Ecto neural progenitor cell (in vitro differentiated cells): ENCODE measurements around the gene PLA2G7.
"Not testable (repeated sequence)": the region's sequence is repeated elsewhere in the genome, so short reads cannot be mapped to it uniquely, and the experiment has no call there.

Experiments
- DNase-seq: peaks from one replicate; pipeline ENCODE4 v3.0.0-alpha.2; 2018; ENCODE audit warnings: low spot score

PLA2G7 gene

DNA sequence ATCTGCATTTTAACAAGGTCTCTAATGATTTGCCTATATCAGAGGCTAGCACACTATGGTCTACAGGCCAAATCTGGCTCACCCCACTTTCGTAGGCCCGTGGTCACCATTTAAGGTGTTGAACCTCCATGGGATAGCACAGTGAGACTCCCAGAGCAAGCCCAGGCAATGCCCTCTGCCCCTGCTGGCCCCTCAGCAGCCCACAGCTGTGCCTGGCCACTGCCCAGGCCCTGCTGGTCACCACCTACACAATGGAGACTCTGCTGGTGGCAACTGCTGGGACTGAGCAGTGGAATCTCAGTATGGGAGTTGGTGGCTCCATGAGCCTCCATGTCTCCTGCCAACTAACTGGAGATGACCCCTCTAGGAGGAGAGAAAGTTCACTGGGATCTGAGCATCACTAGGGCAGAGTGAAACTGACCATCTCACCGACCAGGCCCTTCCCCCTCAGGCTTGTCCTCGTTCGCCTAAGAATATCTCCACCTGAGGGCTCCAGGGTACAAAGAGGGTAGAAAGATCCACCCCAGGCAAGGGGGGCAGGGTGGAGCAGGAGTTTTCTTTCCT lies 13.8 kb upstream of the PLA2G7 start:
- DNase-seq, result no peak

DNA sequence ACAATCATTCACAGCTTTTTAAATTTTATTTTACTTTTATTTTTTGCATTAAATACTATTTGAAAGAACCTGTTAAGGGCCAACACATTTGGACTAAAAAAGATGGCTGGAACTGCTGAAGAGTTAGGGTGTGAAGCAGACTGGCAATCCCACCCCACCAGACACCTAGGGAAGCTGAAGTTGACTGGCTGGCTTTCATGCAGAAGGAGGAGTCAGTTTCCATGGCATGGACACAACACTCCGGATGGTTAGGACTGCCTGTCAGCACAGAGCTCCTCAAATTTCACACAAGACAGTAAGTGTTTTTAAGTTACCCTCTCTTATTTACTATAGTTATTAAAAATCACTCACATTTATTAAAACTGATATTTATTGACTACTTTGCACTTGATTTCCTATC lies 11.5 kb upstream of the PLA2G7 start, which contains the start of gene ANKRD66:
Gene ANKRD66, plus strand, starts transcription at position 238 of the 400 bp plus-strand sequence. CDS start 5,016 bp downstream, outside the sequence.
- no peak for DNase-seq

DNA sequence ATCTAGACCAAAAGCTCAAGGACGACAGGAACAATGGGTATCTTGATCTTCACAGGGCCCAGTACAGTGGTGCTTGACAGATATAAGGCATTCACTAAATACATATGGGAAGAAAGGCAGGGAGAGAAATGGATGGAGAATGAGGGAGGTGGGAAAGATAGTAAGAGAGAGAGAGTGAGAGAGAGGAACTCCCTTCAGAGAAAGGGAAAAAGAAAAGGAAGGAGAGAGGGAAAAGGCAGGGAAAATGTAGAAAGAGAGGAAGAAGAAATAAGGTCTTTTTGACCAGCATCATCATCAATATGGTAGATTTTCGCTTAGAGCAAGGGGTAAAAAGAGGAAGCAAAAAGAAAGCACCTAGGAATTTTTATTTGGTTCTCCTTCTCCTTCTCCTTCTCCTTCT lies 10.8 kb upstream of the PLA2G7 start:
- DNase-seq, result no peak

DNA sequence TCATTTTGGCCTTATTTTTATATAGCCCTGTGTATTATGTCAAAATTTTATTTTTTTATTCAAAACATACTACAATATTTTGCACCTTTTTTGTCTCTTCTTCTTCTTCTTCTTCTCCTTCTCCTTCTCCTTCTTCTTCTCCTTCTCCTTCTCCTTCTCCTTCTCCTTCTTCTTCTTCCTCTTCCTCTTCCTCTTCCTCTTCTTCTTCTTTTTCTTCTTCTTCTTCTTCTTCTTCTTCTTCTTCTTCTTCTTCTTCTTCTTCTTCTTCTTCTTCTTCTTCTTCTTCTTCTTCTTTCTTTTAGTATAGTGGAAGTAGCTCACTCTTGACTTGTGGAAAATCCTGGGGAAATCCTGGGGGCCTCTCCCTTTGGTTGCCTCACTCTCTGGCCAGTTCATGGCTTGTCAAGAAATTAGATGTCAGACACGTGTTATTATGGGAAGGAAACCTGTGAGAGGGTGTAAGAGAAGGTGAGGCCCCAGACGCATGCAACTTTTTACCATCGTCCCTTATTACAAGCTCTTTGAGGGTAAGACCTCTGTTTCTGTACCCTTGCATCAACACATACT lies 9.1 kb upstream of the PLA2G7 start:
- DNase-seq, result not testable (repeated sequence)

DNA sequence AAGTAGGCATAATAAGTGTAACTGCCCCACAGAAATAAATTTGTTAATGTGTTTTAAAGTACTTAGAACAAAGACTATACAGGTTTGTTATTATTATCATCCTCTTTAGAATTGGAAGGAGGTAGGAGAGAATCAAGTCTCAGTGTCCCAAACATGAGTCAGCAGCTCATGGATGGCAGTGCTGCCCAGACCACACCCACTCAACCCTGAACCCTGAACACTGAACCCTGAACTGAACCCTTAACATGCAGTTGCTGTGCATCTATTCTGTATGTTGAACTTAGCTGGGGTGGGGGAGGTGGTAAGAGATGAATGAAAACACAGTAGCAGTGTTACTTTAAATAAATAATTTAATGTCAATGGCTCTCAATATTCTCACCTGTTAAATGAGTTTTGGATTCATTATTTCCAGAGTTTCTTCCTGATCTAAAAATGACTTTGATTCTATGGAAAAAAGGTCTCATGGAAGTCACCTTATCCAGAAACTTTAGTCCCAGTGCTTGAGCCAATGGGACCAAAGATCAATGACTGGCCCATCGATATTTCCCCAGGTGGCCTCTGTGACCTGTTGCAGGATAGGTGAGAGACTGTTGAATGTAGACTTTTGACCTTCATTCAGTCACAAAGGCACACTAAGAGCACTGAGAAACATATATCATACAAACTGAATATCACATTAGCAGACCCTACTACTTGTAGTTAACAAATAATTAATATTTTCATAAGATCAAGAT lies 8.4 kb upstream of the PLA2G7 start:
- DNase-seq, result no peak

DNA sequence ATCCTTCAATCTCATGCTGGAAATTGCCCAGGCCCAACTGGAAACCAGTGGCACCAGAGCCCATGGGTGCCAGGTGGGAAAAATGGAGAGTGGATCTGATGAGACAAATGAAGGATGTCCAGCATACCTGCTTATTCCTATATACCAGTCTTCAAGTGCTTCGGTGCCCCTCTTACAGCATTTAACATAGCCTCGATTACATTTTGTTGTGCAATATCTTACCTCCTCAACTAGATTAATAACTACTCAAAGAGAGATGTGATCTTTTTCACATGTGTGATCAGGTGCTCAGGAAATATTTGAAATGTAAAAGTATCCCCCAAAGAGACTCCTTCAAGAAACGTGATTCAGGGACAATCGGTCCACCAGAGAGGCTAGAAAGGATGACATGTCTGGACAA lies 6.7 kb upstream of the PLA2G7 start:
- DNase-seq, result no peak

DNA sequence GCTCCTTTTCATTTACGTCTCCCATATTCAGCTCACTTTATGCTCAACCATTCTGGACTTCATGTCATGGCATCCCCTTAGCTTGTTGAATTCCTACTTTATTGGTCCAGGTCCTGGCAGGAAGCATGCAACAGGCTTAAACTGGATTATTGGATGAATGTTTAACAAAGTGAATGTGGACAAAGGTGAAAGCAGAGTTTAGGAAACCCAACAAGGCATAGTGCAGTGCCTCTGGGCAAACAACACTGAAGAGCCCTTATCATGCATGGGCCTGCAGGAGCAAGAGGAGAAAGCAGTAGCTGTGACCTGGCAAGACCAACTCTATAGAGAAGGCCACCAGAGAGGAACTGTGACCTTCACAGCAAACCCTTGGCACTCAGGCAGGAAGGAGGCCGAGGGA lies 6.3 kb upstream of the PLA2G7 start:
- no peak for DNase-seq

DNA sequence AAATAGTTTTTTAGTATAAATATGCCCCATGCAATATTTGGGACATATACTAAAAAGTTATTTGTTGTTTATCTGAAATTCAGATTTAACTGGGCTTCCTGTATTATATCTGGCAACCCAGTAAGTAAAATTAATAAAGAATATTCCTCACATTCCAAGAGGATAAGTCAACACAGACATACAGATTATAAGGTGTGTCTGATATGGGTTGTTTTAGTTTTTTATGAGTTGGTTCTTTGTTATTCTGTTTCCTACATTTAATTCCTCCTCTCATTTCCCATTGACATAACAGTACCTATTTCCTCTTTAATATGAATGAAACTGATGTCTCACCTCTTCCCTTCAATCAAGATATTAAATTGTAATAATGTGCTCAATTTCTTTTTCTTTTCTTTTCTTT lies 1.7 kb upstream of the PLA2G7 start:
- DNase-seq, result no peak

DNA sequence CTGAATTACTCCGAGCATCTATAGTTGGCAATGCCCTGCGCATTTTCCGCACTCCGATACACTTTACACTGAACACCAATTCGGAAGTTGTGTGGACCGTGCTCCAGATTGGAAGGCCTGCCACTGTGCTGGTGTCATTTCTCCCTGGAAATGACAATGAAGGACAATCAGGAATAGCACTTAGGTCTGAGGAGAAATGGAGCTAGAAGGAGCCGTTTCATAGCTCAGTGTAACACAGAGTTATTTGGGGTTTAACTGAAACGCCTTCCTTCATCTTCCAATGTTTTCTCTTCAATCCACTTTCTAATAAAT lies 501 bp upstream of the PLA2G7 start:
- no peak for DNase-seq

DNA sequence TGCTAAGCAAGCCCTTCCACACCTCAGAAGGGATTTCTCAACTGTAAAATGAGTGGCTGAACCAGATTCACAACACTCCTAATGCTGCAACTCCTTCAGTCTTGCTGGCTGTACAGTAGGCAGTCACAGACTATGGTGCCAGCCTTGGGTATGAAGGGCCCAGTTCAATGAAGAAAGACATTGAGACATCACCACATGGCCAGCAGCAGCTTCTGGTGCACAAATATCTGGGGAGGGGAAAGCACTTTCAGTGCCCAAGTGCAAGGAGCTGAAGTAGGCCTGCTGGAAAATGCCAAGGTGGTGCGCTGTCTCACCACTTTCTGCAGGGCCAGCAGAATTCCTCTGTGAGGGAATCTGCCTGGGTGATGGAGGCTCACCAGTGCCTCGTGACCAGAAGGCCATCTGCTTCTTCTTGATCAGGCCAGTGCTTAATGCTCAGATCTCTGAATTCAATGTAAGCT lies 1.8 kb downstream of the PLA2G7 start:
- no peak for DNase-seq

DNA sequence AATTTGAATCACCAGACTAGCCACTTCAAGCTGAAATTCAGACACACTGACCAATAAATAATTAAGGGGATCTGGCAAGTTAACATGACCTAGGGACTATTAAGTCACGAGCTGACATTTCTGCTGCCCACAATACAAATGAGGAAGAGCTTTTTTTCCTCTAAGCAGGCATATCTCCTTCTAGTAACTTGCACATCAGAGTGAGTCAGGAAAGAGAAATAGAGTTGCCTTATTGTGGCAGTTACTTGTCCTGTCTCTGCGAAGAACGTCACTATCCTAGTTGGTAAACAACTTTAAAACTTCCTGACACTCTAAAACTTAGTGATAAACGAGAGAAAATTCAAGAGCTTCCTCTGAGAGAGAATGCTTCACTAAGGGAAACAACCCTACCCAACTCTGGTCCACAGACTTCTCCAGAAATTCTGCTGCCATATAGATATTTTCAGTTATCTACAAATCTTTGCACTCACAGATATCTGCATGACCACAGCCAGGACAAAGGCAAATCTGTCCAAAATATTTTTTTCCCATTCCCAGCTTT lies 4.2 kb downstream of the PLA2G7 start:
- no peak for DNase-seq

DNA sequence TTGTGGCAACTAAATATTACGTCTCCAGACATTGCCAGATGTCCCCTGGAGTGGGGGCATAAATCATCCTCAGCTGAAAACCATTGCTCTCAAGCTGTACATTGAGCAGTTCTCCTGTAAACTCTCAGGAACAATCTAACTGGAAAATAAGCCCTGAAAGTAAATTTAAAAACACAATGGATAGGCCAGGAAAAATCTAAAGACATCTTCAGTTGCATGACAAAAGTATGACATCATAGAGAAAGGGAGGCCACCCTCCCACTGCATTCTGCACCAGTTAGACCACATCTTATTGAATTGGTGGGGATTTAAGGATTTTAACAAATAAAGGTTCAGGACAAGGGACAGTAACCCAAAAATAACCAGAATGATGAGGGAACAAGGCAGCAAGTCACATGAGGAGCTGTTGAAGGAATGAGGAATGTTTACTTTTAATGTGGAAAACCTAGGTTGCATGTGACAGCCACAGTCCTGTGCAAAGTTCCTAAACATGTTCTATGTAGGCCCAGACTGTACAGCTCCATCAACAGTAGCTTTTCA lies 5.3 kb downstream of the PLA2G7 start:
- no peak for DNase-seq

DNA sequence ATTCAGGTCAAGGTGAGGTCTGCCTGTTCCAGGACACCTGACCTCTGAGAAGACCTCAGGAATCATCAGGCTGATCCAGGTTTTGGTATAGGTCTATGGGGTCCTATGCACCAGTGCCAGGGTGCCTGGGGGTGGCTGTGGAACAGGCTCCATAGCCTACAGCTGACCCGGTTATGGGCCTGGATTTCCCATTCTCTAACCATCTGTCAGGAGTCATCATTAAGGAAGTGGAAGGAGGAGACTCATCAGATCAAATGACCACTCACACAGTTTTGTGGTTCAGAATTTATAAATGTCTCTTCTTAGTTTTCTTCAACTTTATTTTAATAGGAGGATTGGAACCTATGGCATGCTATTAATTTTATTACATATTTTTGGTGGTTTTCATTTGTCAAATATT lies 14.8 kb downstream of the PLA2G7 start:
- DNase-seq, result no peak

DNA sequence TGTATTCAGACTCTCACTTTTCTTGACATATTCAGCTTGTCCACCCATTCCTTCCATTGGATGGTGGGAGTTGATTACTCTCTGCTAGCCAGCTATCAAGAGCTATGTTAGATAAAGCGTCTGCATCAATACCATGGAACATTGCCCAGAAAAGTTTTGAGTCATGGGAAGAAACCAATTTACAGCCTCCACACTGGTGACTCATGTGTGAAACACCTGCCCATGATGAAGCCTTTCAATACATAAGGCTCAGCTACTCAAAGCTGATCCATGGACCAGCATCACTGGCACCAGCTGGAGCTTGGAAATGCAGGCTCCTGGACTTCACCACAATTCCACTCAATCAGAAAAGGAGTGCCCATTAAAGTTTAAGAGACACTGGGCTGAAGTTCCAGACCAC lies 16.1 kb downstream of the PLA2G7 start:
- DNase-seq, result no peak

DNA sequence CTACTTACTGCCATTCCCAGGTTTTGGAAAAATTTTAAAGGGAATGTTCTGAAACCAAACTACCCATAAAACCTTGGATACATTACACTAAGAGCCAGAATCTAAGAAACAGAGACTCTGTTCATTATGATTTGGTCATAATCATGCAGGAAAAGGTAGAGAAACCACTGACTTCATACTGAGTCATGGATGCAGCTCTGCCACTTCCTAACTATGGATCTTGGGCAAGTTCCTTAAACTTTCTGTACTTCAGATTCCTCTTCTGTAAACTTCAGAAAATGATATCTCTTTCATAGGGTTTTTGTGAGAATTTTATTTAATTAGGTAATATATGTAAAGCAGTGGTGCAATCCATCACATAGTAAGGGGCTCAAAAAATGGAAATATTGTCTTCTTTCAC lies 20.0 kb downstream of the PLA2G7 start:
- DNase-seq, result no peak

DNA sequence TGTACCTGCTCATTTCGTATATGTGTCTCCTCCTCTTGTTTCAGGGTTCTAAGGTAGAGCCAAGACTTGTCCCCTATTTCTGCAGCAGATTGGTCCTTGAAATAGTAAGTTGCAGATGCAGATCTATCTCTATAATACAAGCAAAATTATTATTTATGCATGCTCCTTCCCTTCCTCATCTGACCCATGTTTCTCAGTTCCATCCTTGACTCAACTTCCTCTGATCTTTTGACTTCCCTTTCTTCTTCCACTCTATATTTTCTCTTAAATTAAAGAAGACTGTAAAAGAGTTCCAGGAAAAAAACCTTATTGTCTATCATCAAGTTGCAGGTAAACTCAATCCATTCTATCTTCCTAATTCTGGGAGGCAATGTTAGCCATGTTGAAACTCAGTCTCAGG lies 23.7 kb downstream of the PLA2G7 start:
- DNase-seq, result no peak

DNA sequence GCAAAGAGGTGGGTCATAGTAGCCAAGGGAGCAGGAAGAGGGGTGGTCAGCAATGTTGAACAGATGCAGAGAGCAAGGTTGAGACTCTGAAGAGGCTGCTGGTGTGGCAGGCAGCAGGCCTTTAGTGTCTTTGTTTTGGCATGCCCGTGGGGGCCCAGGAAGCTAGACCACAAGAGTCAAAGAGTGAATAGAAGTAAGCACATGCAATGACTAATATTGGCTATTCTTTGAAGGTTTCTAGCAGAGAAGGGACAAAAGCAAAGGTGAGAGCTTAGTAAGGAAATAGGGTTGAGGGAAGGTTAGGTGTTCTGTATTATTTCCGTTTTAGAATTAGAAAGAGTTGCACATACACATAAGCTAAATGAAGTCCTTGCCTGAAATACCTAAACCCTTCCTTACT lies 28.7 kb downstream of the PLA2G7 start:
- DNase-seq, result no peak

DNA sequence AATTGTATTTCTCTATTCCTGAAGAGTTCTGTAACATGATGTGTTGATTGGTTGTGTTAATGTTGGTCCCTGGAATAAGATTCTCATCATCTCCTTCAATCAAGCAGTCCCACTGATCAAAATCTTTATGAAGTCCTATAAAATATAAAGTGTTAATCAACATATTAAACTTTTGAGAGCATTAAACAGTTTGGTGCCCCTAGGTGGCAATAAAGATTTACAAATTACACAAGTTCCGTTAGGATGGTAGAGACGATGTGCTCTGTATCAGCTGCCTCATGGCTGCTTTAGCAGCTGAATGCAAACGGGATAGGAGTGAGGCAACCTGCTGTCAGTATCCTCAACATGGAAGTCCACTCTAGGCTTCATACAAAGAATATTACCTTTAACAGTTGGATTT lies 30.6 kb downstream of the PLA2G7 start:
- DNase-seq, result no peak

DNA sequence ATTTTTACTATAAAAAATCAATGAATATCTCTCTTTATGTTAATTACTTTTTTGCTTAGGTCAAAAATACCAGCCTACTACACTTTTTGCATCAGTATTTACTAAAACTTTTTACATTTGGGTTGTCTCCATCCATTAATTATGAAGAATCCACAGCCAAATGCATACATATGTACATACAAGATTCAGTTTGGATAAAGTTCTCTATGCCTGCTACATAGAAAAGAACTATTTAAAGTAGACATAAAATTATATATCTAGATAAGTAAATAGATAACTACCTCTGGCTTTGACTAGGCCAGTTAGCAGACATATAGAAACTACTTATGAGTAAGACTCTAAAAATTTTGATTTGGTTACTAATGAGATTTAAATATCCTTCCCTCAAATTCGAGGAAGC lies 35.2 kb downstream of the PLA2G7 start:
- DNase-seq, result no peak

DNA sequence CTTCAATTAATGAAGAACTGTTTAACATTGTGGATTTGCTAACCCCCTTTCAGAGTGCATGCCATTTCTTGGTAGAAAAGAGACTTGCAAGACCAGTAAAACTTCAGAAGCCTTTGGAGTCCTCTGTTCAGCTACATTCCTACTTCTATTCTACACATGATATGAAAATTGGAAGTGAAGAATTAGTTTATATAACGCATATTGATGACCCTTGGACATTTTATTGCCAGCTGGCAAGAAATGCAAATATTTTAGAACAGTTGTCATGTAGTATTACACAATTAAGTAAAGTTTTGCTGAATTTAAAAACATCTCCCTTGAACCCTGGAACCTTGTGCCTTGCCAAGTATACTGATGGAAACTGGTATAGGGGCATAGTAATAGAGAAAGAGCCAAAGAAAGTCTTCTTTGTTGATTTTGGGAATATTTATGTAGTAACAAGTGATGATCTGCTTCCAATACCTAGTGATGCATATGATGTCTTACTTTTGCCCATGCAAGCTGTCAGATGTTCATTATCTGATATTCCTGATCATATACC lies 44.2 kb downstream of the PLA2G7 start:
- DNase-seq, result no peak

DNA sequence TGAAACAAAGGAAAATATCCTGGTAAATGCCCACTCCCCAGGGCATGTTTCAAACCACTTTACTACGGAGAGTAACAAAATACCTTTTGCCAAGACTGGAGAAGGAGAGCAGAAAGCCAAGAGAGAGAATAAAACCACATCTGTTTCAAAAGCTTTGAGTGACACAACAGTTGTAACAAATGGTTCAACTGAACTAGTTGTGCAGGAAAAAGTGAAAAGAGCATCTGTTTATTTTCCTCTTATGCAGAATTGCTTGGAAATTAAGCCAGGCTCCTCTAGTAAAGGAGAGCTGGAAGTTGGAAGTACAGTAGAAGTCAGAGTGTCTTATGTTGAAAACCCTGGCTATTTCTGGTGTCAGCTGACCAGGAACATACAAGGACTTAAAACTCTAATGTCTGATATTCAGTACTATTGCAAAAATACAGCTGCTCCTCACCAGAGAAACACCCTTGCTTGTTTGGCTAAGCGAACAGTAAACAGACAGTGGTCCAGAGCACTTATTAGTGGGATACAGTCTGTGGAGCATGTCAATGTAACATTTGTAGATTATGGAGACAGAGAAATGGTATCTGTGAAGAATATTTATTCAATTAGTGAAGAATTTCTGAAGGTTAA lies 44.9 kb downstream of the PLA2G7 start:
- no peak for DNase-seq

DNA sequence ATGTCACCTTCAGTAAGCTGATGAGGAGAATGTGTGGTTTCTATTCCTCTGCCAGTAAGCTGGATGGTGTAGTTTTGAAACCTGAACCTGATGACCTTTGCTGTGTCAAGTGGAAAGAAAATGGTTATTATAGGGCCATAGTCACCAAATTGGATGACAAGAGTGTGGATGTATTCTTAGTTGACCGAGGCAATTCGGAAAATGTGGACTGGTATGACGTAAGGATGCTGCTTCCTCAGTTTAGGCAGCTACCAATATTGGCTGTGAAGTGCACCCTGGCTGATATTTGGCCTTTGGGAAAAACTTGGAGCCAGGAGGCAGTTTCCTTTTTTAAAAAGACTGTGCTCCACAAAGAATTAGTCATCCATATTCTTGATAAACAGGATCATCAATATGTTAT lies 45.5 kb downstream of the PLA2G7 start:
- no peak for DNase-seq

DNA sequence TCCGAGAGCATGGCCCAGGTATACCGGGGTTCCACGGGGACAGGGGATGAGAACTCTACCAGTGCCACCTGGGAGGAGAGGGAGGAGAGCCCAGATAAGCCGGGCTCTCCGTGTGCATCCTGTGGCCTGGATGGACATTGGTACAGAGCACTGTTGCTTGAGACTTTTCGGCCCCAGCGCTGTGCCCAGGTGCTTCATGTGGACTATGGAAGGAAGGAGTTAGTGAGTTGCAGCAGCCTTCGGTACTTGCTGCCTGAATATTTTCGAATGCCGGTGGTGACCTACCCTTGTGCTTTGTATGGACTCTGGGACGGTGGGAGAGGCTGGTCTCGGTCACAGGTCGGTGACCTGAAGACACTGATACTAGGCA lies 46.2 kb downstream of the PLA2G7 start:
- DNase-seq, result no peak
